Activated CD8-positive, alpha-beta T cell treated with anti-CD3 and anti-CD28 coated beads, Interleukin-2, amount 10 ng/mL, durations not matched to agents 7 days and 5 days (primary cell): ENCODE results near the gene EFNA1. TPM values are rescaled to one million over a fixed set of nuclear protein-coding genes. Genes with fewer than 3 reads are reported as not detected.

ENCODE experiments used
- ATAC-seq: fragments of 150-1000 bp; cut with Tn5 transposase; one replicate; pipeline ENCODE4 v1.10.0; 2021; ENCODE audit warnings: moderate library complexity
- CTCF ChIA-PET: fragments of 350-600 bp; sonication (Branson Sonifier 250); formaldehyde crosslinking; loops from one replicate; lab custom pipeline; 2021; ENCODE audit warnings: antibody characterized with exemption; lab: Charles Lee
- POLR2A ChIA-PET: fragments of 350-600 bp; sonication (Branson Sonifier 250); formaldehyde crosslinking; loops from one replicate; lab custom pipeline; 2021; ENCODE audit warnings: antibody characterized with exemption; lab: Charles Lee
- DNase-seq: peaks from one replicate; pipeline ENCODE4 v3.0.0-alpha.2; 2020
- H3K27ac Mint-ChIP-seq: one replicate; pipeline ENCODE4 v1.8.0; 2021; ENCODE audit warnings: mild to moderate bottlenecking, mixed read lengths
- H3K27me3 Mint-ChIP-seq: one replicate; pipeline ENCODE4 v1.8.0; 2021; ENCODE audit warnings: low read depth, mixed read lengths
- H3K36me3 Mint-ChIP-seq: one replicate; pipeline ENCODE4 v1.8.0; 2021; ENCODE audit warnings: low read depth, mixed read lengths
- H3K4me1 Mint-ChIP-seq: one replicate; pipeline ENCODE4 v1.8.0; 2021; ENCODE audit warnings: low read depth, mixed read lengths
- H3K4me3 Mint-ChIP-seq: one replicate; pipeline ENCODE4 v1.8.0; 2021; ENCODE audit warnings: mild to moderate bottlenecking, mixed read lengths
- H3K9me3 Mint-ChIP-seq: one replicate; pipeline ENCODE4 v1.8.0; 2022; ENCODE audit warnings: mixed read lengths; ENCODE audit not compliant: insufficient read depth
- total RNA-seq, 2 experiments: library from RNA; stranded (reverse); gene quantifications; one replicate each; pipeline ENCODE4 v1.2.3, GENCODE V29; 2021

Gene EFNA1
- total RNA-seq, 2 experiments from 2014 or later, result not detected

- DNase-seq (no peak), ATAC-seq (no peak)
- no peaks in the 10 kb centered on the region for H3K9me3 Mint-ChIP-seq
- H3K4me1 Mint-ChIP-seq, result peaks cover 49% of the 10 kb centered on the region
- no peak overlapping the region for H3K4me3 Mint-ChIP-seq
- CTCF ChIA-PET, result interaction anchor here (0.9 to 9.9 kb wide), 5 partner anchors 15 to 120 kb away, joined by 4 to 166 read pairs (median 4); partner anchors contain the start of gene ADAM15
- POLR2A ChIA-PET, result no interaction called here
- H3K36me3 Mint-ChIP-seq, result peaks cover 25% of the 10 kb centered on the region
- H3K27me3 Mint-ChIP-seq, result no peaks in the 10 kb centered on the region
- no peak overlapping the region for H3K27ac Mint-ChIP-seq
Observed at GRCh38 chr1:155170806-155171205, 43.1 kb downstream of the EFNA1 start.

- Mint-ChIP-seq H3K36me3 (peaks cover 31% of the 10 kb centered on the region), H3K27ac (peak overlapping the region; percentile 98), H3K4me3 (peak overlapping the region; percentile 96), H3K27me3 (no peaks in the 10 kb centered on the region), H3K4me1 (peaks cover 57% of the 10 kb centered on the region), H3K9me3 (no peaks in the 10 kb centered on the region)
- ChIA-PET CTCF (interaction anchor here (0.7 to 9.9 kb wide), 44 partner anchors 8 to 786 kb away, joined by 3 to 161 read pairs (median 4); partner anchors contain the start of genes EFNA1, EFNA4, SLC50A1 and THBS3), POLR2A (interaction anchor here (0.6 to 7.0 kb wide), 10 partner anchors 9 to 391 kb away, joined by 3 to 68 read pairs (median 3); no protein-coding TSS in a partner anchor)
- no peak for DNase-seq
- peak; percentile 40 for ATAC-seq
Observed at GRCh38 chr1:155171836-155172731, 44.4 kb downstream of the EFNA1 start.

GRCh38 chr1:155172732-155173477, 45.2 kb downstream of the EFNA1 start, which contains the start of gene KRTCAP2:
Gene KRTCAP2 (minus strand): TSS chr1:155173304. CDS start chr1:155173224, 80 bp downstream.
- DNase-seq (peak; percentile 97), ATAC-seq (peak; percentile 84)
- H3K4me3 Mint-ChIP-seq, result peak within 1 kb of the TSS; percentile 96
- CTCF ChIA-PET, result interaction anchor here (0.6 to 9.9 kb wide), 67 partner anchors 8 to 787 kb away, joined by 3 to 161 read pairs (median 4); partner anchors contain the start of genes ADAM15, DPM3, EFNA1 and EFNA3
- no peaks in the 10 kb centered on the region for H3K27me3 Mint-ChIP-seq
- H3K9me3 Mint-ChIP-seq, result no peaks in the 10 kb centered on the region
- peaks cover 52% of the 10 kb centered on the region for H3K4me1 Mint-ChIP-seq
- POLR2A ChIA-PET, result interaction anchor here (0.6 to 7.0 kb wide), 12 partner anchors 10 to 391 kb away, joined by 3 to 68 read pairs (median 3); partner anchors contain the start of gene RUSC1
- H3K27ac Mint-ChIP-seq, result peak within 1 kb of the TSS; percentile 98
- peaks cover 36% of the 10 kb centered on the region for H3K36me3 Mint-ChIP-seq

- H3K4me1 Mint-ChIP-seq, result peaks cover 51% of the 10 kb centered on the region
Observed at GRCh38 chr1:155173478-155174323, 46.0 kb downstream of the EFNA1 start, which contains the start of gene TRIM46. Gene TRIM46 (plus strand): TSS chr1:155173849. CDS start chr1:155173967, 118 bp downstream.

GRCh38 chr1:155174324-155175280, 46.9 kb downstream of the EFNA1 start:
- Mint-ChIP-seq H3K9me3 (no peaks in the 10 kb centered on the region), H3K27me3 (no peaks in the 10 kb centered on the region), H3K4me3 (peak overlapping the region; percentile 96), H3K4me1 (peaks cover 51% of the 10 kb centered on the region), H3K36me3 (peaks cover 41% of the 10 kb centered on the region), H3K27ac (peak overlapping the region; percentile 98)
- ChIA-PET POLR2A (interaction anchor here (0.6 to 7.0 kb wide), 6 partner anchors 19 to 52 kb away, joined by 3 to 68 read pairs (median 4); partner anchors contain the start of genes MTX1 and THBS3), CTCF (interaction anchor here (0.6 to 9.9 kb wide), 22 partner anchors 9 to 219 kb away, joined by 3 to 161 read pairs (median 5); partner anchors contain the start of genes ADAM15, MTX1, PBXIP1 and SLC50A1)
- DNase-seq (peak; percentile 74), ATAC-seq (no peak)

More at GRCh38 chr1:155173478-155174323, 46.0 kb downstream of the EFNA1 start, which contains the start of gene TRIM46:
- Mint-ChIP-seq H3K4me3 (peak within 1 kb of the TSS; percentile 96), H3K27ac (peak within 1 kb of the TSS; percentile 98), H3K27me3 (no peaks in the 10 kb centered on the region), H3K9me3 (no peaks in the 10 kb centered on the region), H3K36me3 (peaks cover 39% of the 10 kb centered on the region)
- ATAC-seq, result peak; percentile 39
- peak; percentile 82 for DNase-seq
- ChIA-PET POLR2A (interaction anchor here (0.6 to 7.0 kb wide), 9 partner anchors 20 to 390 kb away, joined by 3 to 68 read pairs (median 4); partner anchors contain the start of genes MTX1 and RUSC1), CTCF (interaction anchor here (0.7 to 9.9 kb wide), 53 partner anchors 9 to 788 kb away, joined by 3 to 161 read pairs (median 4); partner anchors contain the start of genes DPM3, EFNA1, EFNA3 and EFNA4)

- H3K4me1 Mint-ChIP-seq, result peaks cover 51% of the 10 kb centered on the region
- ChIA-PET CTCF (interaction anchor here (0.6 to 9.9 kb wide), 17 partner anchors 9 to 148 kb away, joined by 3 to 161 read pairs (median 5); partner anchors contain the start of genes ADAM15, MTX1, SLC50A1 and THBS3), POLR2A (interaction anchor here (0.6 to 7.0 kb wide), 4 partner anchors 18 to 90 kb away, joined by 3 to 68 read pairs (median 4); no protein-coding TSS in a partner anchor)
- DNase-seq, result no peak
- no peaks in the 10 kb centered on the region for H3K9me3 Mint-ChIP-seq
- ATAC-seq, result no peak
- peak overlapping the region; percentile 96 for H3K4me3 Mint-ChIP-seq
- H3K36me3 Mint-ChIP-seq, result peaks cover 41% of the 10 kb centered on the region
- no peaks in the 10 kb centered on the region for H3K27me3 Mint-ChIP-seq
- peak overlapping the region; percentile 98 for H3K27ac Mint-ChIP-seq
Observed at GRCh38 chr1:155175281-155175926, 47.7 kb downstream of the EFNA1 start.

GRCh38 chr1:155175927-155176371, 48.3 kb downstream of the EFNA1 start:
- peak; percentile 48 for DNase-seq
- no peaks in the 10 kb centered on the region for H3K27me3 Mint-ChIP-seq
- CTCF ChIA-PET, result interaction anchor here (0.6 to 7.6 kb wide), 12 partner anchors 18 to 148 kb away, joined by 3 to 161 read pairs (median 7); partner anchors contain the start of genes ADAM15, MTX1, SLC50A1 and THBS3
- POLR2A ChIA-PET, result interaction anchor here (0.6 to 7.0 kb wide), 3 partner anchors 17 to 91 kb away, joined by 3 to 68 read pairs (median 3); no protein-coding TSS in a partner anchor
- no peaks in the 10 kb centered on the region for H3K9me3 Mint-ChIP-seq
- H3K4me1 Mint-ChIP-seq, result peaks cover 51% of the 10 kb centered on the region
- peak overlapping the region; percentile 96 for H3K4me3 Mint-ChIP-seq
- ATAC-seq, result no peak
- H3K27ac Mint-ChIP-seq, result peak overlapping the region; percentile 43
- peaks cover 40% of the 10 kb centered on the region for H3K36me3 Mint-ChIP-seq

- H3K4me3 Mint-ChIP-seq, result peak overlapping the region; percentile 4
- H3K36me3 Mint-ChIP-seq, result peaks cover 44% of the 10 kb centered on the region
- CTCF ChIA-PET, result interaction anchor here (0.8 to 7.6 kb wide), 12 partner anchors 17 to 81 kb away, joined by 3 to 161 read pairs (median 6); partner anchors contain the start of genes MTX1 and THBS3
- no peaks in the 10 kb centered on the region for H3K27me3 Mint-ChIP-seq
- POLR2A ChIA-PET, result interaction anchor here (0.7 to 7.0 kb wide), 5 partner anchors 17 to 92 kb away, joined by 3 to 68 read pairs (median 4); partner anchors contain the start of gene MTX1
- DNase-seq, result peak; percentile 92
- peaks cover 46% of the 10 kb centered on the region for H3K4me1 Mint-ChIP-seq
- no peaks in the 10 kb centered on the region for H3K9me3 Mint-ChIP-seq
- ATAC-seq, result peak; percentile 38
- peak overlapping the region; percentile 33 for H3K27ac Mint-ChIP-seq
Observed at GRCh38 chr1:155176544-155177071, 48.9 kb downstream of the EFNA1 start.
